Measurements from ENCODE around the gene CALB2. TPM values are rescaled to one million over a fixed set of nuclear protein-coding genes. Genes with fewer than 3 reads are reported as not detected.

The CALB2 gene
- total and polyA plus RNA-seq, 8 donors: 0.35 to 0.60 TPM; not detected in 6

DNA sequence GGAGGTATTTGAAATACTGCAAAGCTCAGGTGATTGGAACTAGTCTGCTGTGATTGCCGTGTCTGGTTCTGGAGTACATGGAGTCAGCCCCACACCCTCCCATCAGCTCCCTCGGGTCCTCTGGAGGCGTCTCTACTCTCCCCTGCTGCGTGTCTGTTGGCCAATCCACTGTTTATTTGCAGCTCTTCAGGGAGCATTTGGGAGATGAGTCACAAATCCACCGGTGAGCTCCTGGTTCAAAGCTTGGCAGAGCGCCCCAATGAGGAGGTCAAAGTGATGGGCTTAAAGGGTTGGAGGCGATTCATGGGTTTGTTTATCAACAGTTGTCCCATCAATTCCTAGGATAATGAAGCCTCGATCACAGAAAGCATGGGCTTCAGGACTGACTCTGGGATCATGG is 14.6 kb downstream of the CALB2 start:
- intact Hi-C loops (cut with DNase I): no loop called here
- no peak overlapping the region for H3K4me3 ChIP-seq
- TF ChIP-seq, protein P1, sequence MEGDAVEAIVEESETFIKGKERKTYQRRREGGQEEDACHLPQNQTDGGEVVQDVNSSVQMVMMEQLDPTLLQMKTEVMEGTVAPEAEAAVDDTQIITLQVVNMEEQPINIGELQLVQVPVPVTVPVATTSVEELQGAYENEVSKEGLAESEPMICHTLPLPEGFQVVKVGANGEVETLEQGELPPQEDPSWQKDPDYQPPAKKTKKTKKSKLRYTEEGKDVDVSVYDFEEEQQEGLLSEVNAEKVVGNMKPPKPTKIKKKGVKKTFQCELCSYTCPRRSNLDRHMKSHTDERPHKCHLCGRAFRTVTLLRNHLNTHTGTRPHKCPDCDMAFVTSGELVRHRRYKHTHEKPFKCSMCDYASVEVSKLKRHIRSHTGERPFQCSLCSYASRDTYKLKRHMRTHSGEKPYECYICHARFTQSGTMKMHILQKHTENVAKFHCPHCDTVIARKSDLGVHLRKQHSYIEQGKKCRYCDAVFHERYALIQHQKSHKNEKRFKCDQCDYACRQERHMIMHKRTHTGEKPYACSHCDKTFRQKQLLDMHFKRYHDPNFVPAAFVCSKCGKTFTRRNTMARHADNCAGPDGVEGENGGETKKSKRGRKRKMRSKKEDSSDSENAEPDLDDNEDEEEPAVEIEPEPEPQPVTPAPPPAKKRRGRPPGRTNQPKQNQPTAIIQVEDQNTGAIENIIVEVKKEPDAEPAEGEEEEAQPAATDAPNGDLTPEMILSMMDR (IDR thresholded peaks at IDR 0.05): no peak
- H3K36me3 ChIP-seq: no peaks in the 10 kb centered on the region
- no peak overlapping the region for H3K27ac ChIP-seq
- no peaks in the 10 kb centered on the region for H3K9me3 ChIP-seq
- peaks cover 0 to 31% of the 10 kb centered on the region in 2 donors for H3K27me3 ChIP-seq
- ATAC-seq: no peak
- no peaks in the 10 kb centered on the region for H3K4me1 ChIP-seq
- no peak for DNase-seq

DNA sequence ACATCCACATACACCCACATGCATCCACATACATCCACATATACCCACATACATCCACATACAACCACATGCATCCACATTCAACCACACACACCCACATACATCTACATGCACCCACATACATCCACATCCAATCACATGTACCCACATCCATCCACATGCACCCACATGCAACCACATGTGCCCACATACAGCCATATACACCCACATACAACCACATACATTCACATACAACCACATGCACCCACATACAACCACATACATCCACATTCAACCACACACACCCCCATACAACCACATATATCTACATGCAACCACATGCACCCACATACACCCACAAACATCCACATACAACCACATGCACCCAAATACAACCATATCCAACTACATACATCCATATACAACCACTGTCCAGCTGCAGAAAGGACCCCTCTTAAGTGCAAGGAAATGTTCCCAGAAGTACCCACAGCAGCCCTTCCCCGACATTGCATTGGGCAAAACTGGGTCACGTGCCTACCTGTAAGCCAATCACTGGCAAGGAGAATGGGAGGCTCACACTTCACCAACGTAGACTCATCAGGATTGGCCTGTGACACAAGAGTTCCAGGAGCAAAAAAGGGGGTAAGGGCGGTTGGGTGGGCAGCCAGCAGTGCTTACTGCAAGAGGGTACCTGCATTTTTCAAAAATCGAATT is 18.1 kb downstream of the CALB2 start:
- intact Hi-C loops (cut with DNase I): no loop called here
- no peaks in the 10 kb centered on the region for H3K4me1 ChIP-seq
- H3K27me3 ChIP-seq: peaks cover 0 to 19% of the 10 kb centered on the region in 2 donors
- no peak overlapping the region for H3K27ac ChIP-seq
- H3K9me3 ChIP-seq: no peaks in the 10 kb centered on the region
- ATAC-seq (no peak), DNase-seq (no peak)
- no peaks in the 10 kb centered on the region for H3K36me3 ChIP-seq
- TF ChIP-seq, protein P1 (IDR thresholded peaks at IDR 0.05): no peak
- no peak overlapping the region for H3K4me3 ChIP-seq

DNA sequence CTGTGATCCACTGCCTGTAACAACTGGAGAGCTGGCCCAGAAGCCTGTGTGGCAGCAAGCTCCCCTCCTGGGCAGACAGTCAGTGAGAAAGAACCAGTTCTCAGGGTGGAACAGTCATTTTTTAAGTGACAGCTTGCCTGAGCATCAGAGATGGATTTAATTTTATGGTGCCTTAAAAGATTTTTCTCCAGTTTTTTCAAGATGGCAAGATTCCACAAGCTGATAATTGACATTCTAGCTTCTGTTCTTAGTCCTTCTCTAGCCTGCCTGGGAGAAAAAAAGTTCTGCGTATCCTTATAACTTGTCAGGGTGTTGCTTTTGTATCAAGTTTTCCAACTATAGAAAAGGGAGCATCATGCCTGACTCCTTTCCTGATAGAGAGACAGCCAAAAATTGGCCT is 21.2 kb downstream of the CALB2 start:
- TF ChIP-seq, protein P1 (IDR thresholded peaks at IDR 0.05): no peak
- ATAC-seq (no peak), DNase-seq (no peak)
- Histone ChIP-seq H3K4me1 (no peaks in the 10 kb centered on the region), H3K27me3 (peaks cover 0 to 18% of the 10 kb centered on the region in 2 donors), H3K4me3 (no peak overlapping the region), H3K36me3 (no peaks in the 10 kb centered on the region), H3K9me3 (no peaks in the 10 kb centered on the region), H3K27ac (no peak overlapping the region)
- intact Hi-C loops (cut with DNase I): no loop called here

DNA sequence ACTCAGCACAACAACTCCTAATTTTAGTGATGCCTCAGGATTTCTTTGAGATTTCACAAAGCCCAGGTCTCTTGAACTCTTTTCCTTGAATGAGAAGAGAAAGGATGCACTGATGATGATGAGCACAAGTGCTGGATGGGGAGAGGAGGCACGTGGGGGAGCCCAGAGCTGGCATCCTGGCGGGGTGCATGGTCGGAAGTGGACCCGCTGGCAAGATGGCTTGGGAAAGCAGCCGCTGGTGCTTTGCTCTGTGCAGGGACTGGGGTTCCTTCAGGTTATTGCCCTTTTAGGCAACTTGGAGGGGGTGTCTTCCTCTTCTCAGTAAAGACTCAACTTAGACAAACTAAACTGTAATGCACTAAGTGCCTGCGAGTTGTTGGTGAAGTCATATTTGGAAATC is 22.3 kb downstream of the CALB2 start:
- TF ChIP-seq, protein P1 (IDR thresholded peaks at IDR 0.05): no peak
- Histone ChIP-seq H3K9me3 (no peaks in the 10 kb centered on the region), H3K27me3 (peaks cover 0 to 28% of the 10 kb centered on the region in 2 donors), H3K36me3 (no peaks in the 10 kb centered on the region), H3K27ac (no peak overlapping the region), H3K4me1 (no peaks in the 10 kb centered on the region), H3K4me3 (no peak overlapping the region)
- ATAC-seq: no peak
- intact Hi-C loops (cut with DNase I): no loop called here
- no peak for DNase-seq

DNA sequence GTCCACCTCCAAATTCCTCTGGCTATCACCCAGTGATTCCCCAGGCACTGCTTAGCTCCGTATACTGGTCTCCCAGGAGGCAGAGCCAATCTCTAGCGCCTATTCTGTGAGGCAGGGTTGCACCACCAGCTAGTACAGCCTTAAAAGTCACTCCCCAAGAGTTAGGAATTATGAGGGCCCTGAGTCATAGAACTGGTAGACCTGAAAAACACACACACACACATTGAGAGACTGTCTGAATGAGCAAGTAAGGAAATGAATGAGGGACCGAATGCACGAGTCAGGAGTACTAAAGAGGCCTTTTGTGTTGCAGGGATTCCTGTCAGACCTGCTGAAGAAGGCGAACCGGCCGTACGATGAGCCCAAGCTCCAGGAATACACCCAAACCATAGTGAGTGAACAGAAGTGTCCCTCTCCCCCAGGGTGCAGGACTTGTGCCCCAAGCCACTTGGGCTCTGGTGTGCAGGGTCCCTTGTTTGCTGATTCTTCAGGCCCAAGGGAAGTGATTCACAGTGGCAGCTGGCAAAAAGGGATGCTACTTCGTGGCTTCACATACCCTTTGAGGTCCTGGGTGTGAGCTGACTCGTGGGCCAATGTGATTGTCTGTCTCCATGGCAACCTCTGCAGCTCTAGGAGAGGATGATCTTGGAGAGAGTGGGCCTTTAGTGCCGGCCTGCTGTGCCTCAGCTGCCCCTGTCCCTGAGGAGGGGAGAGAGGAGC is 24.7 kb downstream of the CALB2 start:
- Histone ChIP-seq H3K4me3 (no peak overlapping the region), H3K4me1 (no peaks in the 10 kb centered on the region), H3K9me3 (no peaks in the 10 kb centered on the region), H3K27ac (no peak overlapping the region), H3K27me3 (peaks cover 0 to 43% of the 10 kb centered on the region in 2 donors), H3K36me3 (no peaks in the 10 kb centered on the region)
- TF ChIP-seq, protein P1 (IDR thresholded peaks at IDR 0.05): no peak
- ATAC-seq (no peak), DNase-seq (no peak)
- intact Hi-C loops (cut with DNase I): no loop called here

All from left lung (tissue), 10 donors.